Keratinocyte (primary cell): ENCODE data around the gene TP73. TPM values are rescaled to one million over a fixed set of nuclear protein-coding genes. Genes with fewer than 3 reads are reported as not detected.

Experiments used
- DNase-seq: peaks from one replicate; pipeline ENCODE4 v3.0.0-alpha.2; 2011; ENCODE audit warnings: low read depth, missing footprints, low spot score
- FAIRE-seq: peaks from 2 replicates; lab custom pipeline; 2011; peaks lifted over from hg19 to GRCh38; lab: Jason Lieb, UNC
- H2AFZ ChIP-seq: 2 replicates; pipeline ENCODE4 v1.6.0; 2012; ENCODE audit warnings: low read length, control low read depth, inconsistent platforms; ENCODE audit not compliant: control insufficient read depth
- H3K27ac ChIP-seq: 2 replicates; pipeline ENCODE4 v1.5.1; 2011; ENCODE audit warnings: low read length; ENCODE audit not compliant: control insufficient read depth, insufficient read depth
- H3K27me3 ChIP-seq: 3 replicates; pipeline ENCODE4 v1.6.0; 2011; ENCODE audit warnings: low read length; ENCODE audit not compliant: control insufficient read depth, insufficient read depth; ENCODE audit errors: extremely low read depth
- H3K36me3 ChIP-seq, 2 experiments: 2 replicates in 1 of 2; 3 replicates in 1 of 2; pipeline ENCODE4 v1.5.1; 2011; ENCODE audit warnings: low read length in 2 of 2, mild to moderate bottlenecking in 1 of 2; ENCODE audit not compliant: control insufficient read depth in 2 of 2, insufficient read depth in 2 of 2; ENCODE audit errors: extremely low read depth in 1 of 2
- H3K4me1 ChIP-seq: 3 replicates; pipeline ENCODE4 v1.5.1; 2011; ENCODE audit warnings: low read length; ENCODE audit not compliant: control insufficient read depth, insufficient read depth; ENCODE audit errors: extremely low read depth
- H3K4me2 ChIP-seq: 3 replicates; pipeline ENCODE4 v1.6.0; 2011; ENCODE audit warnings: low read depth, low read length; ENCODE audit not compliant: control insufficient read depth, insufficient read depth; ENCODE audit errors: extremely low read depth
- H3K4me3 ChIP-seq, 3 experiments: fragments of 200-600 bp in 1 of 3; sonication (generic) in 1 of 3; 2 replicates in 2 of 3; 3 replicates in 1 of 3; pipeline ENCODE4 v1.5.1; 2011 to 2016; ENCODE audit warnings: low read length in 3 of 3, mild to moderate bottlenecking in 3 of 3, control low read depth in 2 of 3, inconsistent platforms in 1 of 3, low read depth in 1 of 3, mixed read lengths in 1 of 3, mixed run types in 1 of 3, moderate library complexity in 1 of 3; ENCODE audit not compliant: control insufficient read depth in 2 of 3, insufficient read depth in 2 of 3; ENCODE audit errors: extremely low read depth in 1 of 3
- H3K79me2 ChIP-seq: 2 replicates; pipeline ENCODE4 v1.6.0; 2012; ENCODE audit warnings: low read length; ENCODE audit not compliant: control insufficient read depth, insufficient read depth
- H3K9ac ChIP-seq: 3 replicates; pipeline ENCODE4 v1.6.0; 2011; ENCODE audit warnings: low read length; ENCODE audit not compliant: control insufficient read depth, insufficient read depth; ENCODE audit errors: extremely low read depth
- H3K9me1 ChIP-seq: 3 replicates; pipeline ENCODE4 v1.6.0; 2011; ENCODE audit warnings: low read length; ENCODE audit not compliant: control insufficient read depth, insufficient read depth; ENCODE audit errors: extremely low read depth
- H3K9me3 ChIP-seq: 2 replicates; pipeline ENCODE4 v1.5.1; 2012; ENCODE audit warnings: low read depth, low read length; ENCODE audit not compliant: control insufficient read depth
- H4K20me1 ChIP-seq: 3 replicates; pipeline ENCODE4 v1.6.0; 2011; ENCODE audit warnings: low read length; ENCODE audit not compliant: control insufficient read depth, insufficient read depth; ENCODE audit errors: extremely low read depth
- EZH2 ChIP-seq: IDR thresholded peaks from one replicate; pipeline ENCODE4 v1.6.1; 2012; ENCODE audit warnings: inconsistent platforms, mild to moderate bottlenecking, low read length, moderate library complexity
- dilution Hi-C: fragments of 300-500 bp; cut with MboI; formaldehyde crosslinking; loops from one replicate; pipeline ENCODE4 v1.7.0; 2020; ENCODE audit warnings: low sequenced_read_pairs; ENCODE audit not compliant: extremely low pct_ligation_motif_present
- polyA plus RNA-seq, 5 experiments: library from polyadenylated mRNA; depleted of rRNA in 3 of 5; stranded (reverse) in 3 of 5; stranded (forward) in 1 of 5; unstranded in 1 of 5; fragments of >200 nt; gene quantifications; 1 replicate in 1 of 5; 2 replicates in 3 of 5; 3 replicates in 1 of 5; pipeline versions ENCODE4 v1.2.1 to v1.2.3, GENCODE V29; 2011 to 2012; ENCODE audit warnings: missing spikeins in 2 of 5, low read depth in 1 of 5, low replicate concordance in 1 of 5
- TF ChIP-seq, protein P1 (sequence below), 3 experiments: IDR thresholded peaks in 1 of 3; conservative IDR thresholded peaks in 1 of 3; optimal IDR thresholded peaks in 1 of 3; 2 replicates in 2 of 3; 3 replicates in 1 of 3; pipeline versions ENCODE3 to v1.5.1; 2011; ENCODE audit warnings: low read length in 3 of 3, mild to moderate bottlenecking in 3 of 3, moderate library complexity in 2 of 3, control low read depth in 1 of 3, inconsistent platforms in 1 of 3; ENCODE audit not compliant: insufficient read depth in 2 of 3; ENCODE audit errors: extremely low read depth in 1 of 3

The TP73 gene
- polyA plus RNA-seq, 1 donor (not counting 4 experiments of a cell fraction or from before 2014, with no cell fraction given), result 0.14 TPM

DNA sequence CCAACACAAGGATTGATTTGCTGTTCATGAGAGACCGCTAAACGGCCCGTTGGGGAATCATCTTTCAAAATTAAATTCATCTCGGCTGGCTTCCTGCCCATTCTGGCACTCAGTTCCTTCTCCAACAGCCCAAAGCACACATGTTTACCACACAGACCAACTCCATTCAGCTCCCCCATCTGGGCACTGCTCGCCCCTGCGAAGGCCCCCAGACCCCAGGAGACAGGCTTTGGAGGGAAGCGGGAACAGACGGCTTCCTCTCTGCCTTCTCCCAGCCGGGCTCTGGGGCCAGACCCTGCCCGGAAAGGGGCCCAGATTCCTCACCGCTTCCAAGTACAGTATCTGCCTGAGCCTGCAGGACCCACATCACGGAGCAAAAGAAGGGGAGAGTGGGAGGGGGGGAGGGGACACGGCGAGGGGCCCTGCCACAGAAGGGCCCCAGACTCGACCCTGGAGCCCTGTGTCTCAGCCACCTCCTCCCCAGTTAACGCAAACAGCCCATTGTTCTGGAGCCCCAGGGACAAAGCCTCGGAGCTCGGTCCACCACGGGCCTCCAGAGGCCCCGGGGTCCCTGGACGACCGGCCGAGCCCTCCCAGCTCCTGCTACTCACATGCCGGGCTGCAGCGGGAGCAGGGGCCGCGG is 41.7 kb upstream of the TP73 start:
- FAIRE-seq (no peak), DNase-seq (no peak)
- no peaks in the 10 kb centered on the region for H3K9me3 ChIP-seq
- H3K27me3 ChIP-seq, result peaks cover 27% of the 10 kb centered on the region
- H2AFZ ChIP-seq, result no peak overlapping the region
- H3K4me2 ChIP-seq, result peak overlapping the region; percentile 54
- no peak overlapping the region for H3K27ac ChIP-seq
- no peaks in the 10 kb centered on the region for H3K79me2 ChIP-seq
- peaks cover 8% of the 10 kb centered on the region for H3K4me1 ChIP-seq
- H3K9me1 ChIP-seq, result no peaks in the 10 kb centered on the region
- TF ChIP-seq, protein P1, sequence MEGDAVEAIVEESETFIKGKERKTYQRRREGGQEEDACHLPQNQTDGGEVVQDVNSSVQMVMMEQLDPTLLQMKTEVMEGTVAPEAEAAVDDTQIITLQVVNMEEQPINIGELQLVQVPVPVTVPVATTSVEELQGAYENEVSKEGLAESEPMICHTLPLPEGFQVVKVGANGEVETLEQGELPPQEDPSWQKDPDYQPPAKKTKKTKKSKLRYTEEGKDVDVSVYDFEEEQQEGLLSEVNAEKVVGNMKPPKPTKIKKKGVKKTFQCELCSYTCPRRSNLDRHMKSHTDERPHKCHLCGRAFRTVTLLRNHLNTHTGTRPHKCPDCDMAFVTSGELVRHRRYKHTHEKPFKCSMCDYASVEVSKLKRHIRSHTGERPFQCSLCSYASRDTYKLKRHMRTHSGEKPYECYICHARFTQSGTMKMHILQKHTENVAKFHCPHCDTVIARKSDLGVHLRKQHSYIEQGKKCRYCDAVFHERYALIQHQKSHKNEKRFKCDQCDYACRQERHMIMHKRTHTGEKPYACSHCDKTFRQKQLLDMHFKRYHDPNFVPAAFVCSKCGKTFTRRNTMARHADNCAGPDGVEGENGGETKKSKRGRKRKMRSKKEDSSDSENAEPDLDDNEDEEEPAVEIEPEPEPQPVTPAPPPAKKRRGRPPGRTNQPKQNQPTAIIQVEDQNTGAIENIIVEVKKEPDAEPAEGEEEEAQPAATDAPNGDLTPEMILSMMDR (optimal IDR thresholded peaks at IDR 0.05 in 1 of 3, IDR thresholded peaks at IDR 0.05 in 1 of 3, conservative IDR thresholded peaks at IDR 0.05 in 1 of 3; ENCODE audit: extremely low read depth in 1 of 3, insufficient read depth in 2 of 3, low read length in 3 of 3), result no peak
- peak; percentile 77 for TF ChIP-seq EZH2
- H3K4me3 ChIP-seq, result peak overlapping the region in 1 of 3 experiments; percentile 12
- dilution Hi-C loops, result no loop called here
- no peaks in the 10 kb centered on the region for H4K20me1 ChIP-seq
- H3K36me3 ChIP-seq, result no peaks in the 10 kb centered on the region
- H3K9ac ChIP-seq, result no peak overlapping the region

DNA sequence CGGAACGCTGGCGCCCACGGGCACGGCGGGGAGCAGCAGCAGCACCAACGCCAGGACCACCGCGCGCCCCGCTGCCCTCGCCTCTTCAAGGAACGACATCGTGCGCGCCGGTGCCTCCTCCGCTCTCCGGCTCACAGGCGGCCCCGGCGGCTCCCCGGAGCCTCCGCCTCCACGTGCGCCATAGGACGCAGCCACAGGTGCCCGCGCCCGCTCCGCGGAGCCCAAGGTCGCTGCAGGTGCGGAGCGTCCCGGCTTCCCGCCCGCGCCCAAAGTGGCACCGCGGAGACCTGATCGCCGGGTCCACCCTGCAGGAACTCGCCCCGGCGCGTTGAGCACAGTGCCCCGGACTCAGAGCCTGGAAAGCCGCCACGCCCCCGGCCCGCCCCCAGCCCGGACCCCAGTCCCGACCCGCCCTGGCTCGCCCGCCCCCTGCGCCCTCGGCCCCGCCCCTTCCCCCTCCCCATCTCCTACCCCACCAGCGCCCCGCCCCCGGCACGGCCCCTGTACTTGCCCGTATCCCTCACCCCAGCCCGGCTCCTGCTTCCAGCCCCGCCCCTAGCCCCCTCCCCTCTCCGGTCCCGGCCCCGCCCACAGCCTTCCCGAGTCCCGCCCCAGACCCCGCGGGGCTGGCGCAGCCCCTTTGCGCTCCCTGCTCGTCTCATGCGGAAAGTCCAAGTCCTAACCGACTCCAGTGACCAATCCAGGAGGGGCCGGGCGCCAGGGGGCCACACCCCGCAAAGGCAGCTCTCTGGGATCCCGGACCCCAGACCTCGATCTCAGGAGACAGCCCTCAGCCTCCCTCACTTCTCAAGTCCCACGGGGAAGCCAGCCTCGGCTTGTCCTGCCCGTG is 40.9 kb upstream of the TP73 start, which contains the start of gene MEGF6:
MEGF6 (minus strand) TSS at position 339 of the 850 bp plus-strand sequence; CDS start at position 99, 240 bp downstream.
- Histone ChIP-seq H3K27ac (no peak within 1 kb of the TSS), H3K4me1 (peaks cover 8% of the 10 kb centered on the region), H3K9me1 (no peaks in the 10 kb centered on the region), H3K27me3 (peaks cover 27% of the 10 kb centered on the region), H3K9ac (no peak within 1 kb of the TSS), H3K4me2 (peak within 1 kb of the TSS; percentile 54), H3K4me3 (peak within 1 kb of the TSS in 1 of 3 experiments; percentile 12), H4K20me1 (no peaks in the 10 kb centered on the region), H2AFZ (no peak within 1 kb of the TSS), H3K36me3 (no peaks in the 10 kb centered on the region), H3K79me2 (no peaks in the 10 kb centered on the region), H3K9me3 (no peaks in the 10 kb centered on the region)
- dilution Hi-C loops, result no loop called here
- DNase-seq, result no peak
- FAIRE-seq, result no peak
- TF ChIP-seq, protein P1 (optimal IDR thresholded peaks at IDR 0.05 in 1 of 3, IDR thresholded peaks at IDR 0.05 in 1 of 3, conservative IDR thresholded peaks at IDR 0.05 in 1 of 3; ENCODE audit: extremely low read depth in 1 of 3, insufficient read depth in 2 of 3, low read length in 3 of 3), result no peak
- TF ChIP-seq EZH2, result no peak
